H1 (cell line): ENCODE measurements around the gene ADAMTS13. TPM values are rescaled to one million over a fixed set of nuclear protein-coding genes. Genes with fewer than 3 reads are reported as not detected.

Experiments
- CTCF ChIA-PET: fragments of 300-600 bp; sonication (Branson Sonifier 250); formaldehyde crosslinking; loops from one replicate; lab custom pipeline; 2021; ENCODE audit not compliant: partially characterized antibody; lab: Charles Lee
- POLR2A ChIA-PET: fragments of 300-600 bp; sonication (Branson Sonifier 250); formaldehyde crosslinking; loops from one replicate; lab custom pipeline; 2021; ENCODE audit warnings: inconsistent platforms; ENCODE audit not compliant: partially characterized antibody; lab: Charles Lee
- DNase-seq, 2 experiments: peaks; one replicate each; pipeline versions ENCODE4 v3.0.0 to v3.0.0-alpha.2; 2010 to 2022; ENCODE audit warnings: low spot score in 2 of 2, low read depth in 1 of 2, mixed read lengths in 1 of 2
- FAIRE-seq: peaks from 2 replicates; lab custom pipeline; 2011; peaks lifted over from hg19 to GRCh38; lab: Jason Lieb, UNC
- H2AFZ ChIP-seq: 2 replicates; pipeline ENCODE4 v1.8.1; 2012; ENCODE audit warnings: low read length, inconsistent platforms
- H2AK5ac ChIP-seq: 2 replicates; pipeline ENCODE4 v1.6.1; 2013; ENCODE audit warnings: low read depth, low read length
- H2BK120ac ChIP-seq: replicated peaks from 2 replicates; pipeline ENCODE3; 2013; ENCODE audit warnings: low read depth, low read length, inconsistent platforms
- H2BK12ac ChIP-seq: 2 replicates; pipeline ENCODE4 v1.6.1; 2013; ENCODE audit warnings: low read depth, low read length
- H2BK15ac ChIP-seq: 2 replicates; pipeline ENCODE4 v1.6.1; 2013; ENCODE audit warnings: low read length
- H2BK20ac ChIP-seq: 2 replicates; pipeline ENCODE4 v1.6.1; 2013; ENCODE audit warnings: low read length
- H2BK5ac ChIP-seq: 2 replicates; pipeline ENCODE4 v1.6.1; 2013; ENCODE audit warnings: low read depth, low read length
- H3K14ac ChIP-seq: 2 replicates; pipeline ENCODE4 v1.6.1; 2013; ENCODE audit warnings: inconsistent platforms; ENCODE audit not compliant: insufficient read length
- H3K18ac ChIP-seq: 2 replicates; pipeline ENCODE4 v1.6.1; 2013; ENCODE audit warnings: low read length; ENCODE audit errors: extremely low read depth
- H3K23ac ChIP-seq: 2 replicates; pipeline ENCODE4 v1.6.1; 2013; ENCODE audit warnings: inconsistent platforms; ENCODE audit not compliant: insufficient read length
- H3K23me2 ChIP-seq: 2 replicates; pipeline ENCODE4 v1.6.1; 2013; ENCODE audit warnings: low read depth, low read length
- H3K27ac ChIP-seq: 2 replicates; pipeline ENCODE4 v1.6.1; 2011; ENCODE audit warnings: low read depth, low read length, inconsistent platforms
- H3K27me3 ChIP-seq, 4 experiments: replicated peaks in 1 of 4; 1 replicate in 1 of 4; 2 replicates in 3 of 4; pipeline versions ENCODE4 v1.6.1 to v1.8.1; 2011 to 2013; ENCODE audit warnings: low read length in 3 of 4, mild to moderate bottlenecking in 3 of 4, inconsistent platforms in 2 of 4, mixed read lengths in 2 of 4, moderate library complexity in 1 of 4; ENCODE audit not compliant: control insufficient read depth in 3 of 4, insufficient read depth in 3 of 4; ENCODE audit errors: extremely low read depth in 1 of 4
- H3K36me3 ChIP-seq, 4 experiments: 2 replicates each; pipeline versions ENCODE4 v1.6.1 to v1.8.1; 2011 to 2013; ENCODE audit warnings: mild to moderate bottlenecking in 4 of 4, low read length in 3 of 4, moderate library complexity in 2 of 4, control low read depth in 1 of 4, inconsistent platforms in 1 of 4; ENCODE audit not compliant: insufficient read depth in 4 of 4, control insufficient read depth in 2 of 4
- H3K4ac ChIP-seq: replicated peaks from 2 replicates; pipeline ENCODE3; 2013; ENCODE audit warnings: low read length, low read depth, mixed read lengths, inconsistent platforms; ENCODE audit not compliant: insufficient read length
- H3K4me1 ChIP-seq, 4 experiments: replicated peaks in 1 of 4; 1 replicate in 1 of 4; 2 replicates in 3 of 4; pipeline versions ENCODE4 v1.6.1 to v1.8.1; 2011 to 2013; ENCODE audit warnings: low read length in 3 of 4, inconsistent platforms in 2 of 4, mixed read lengths in 1 of 4; ENCODE audit not compliant: insufficient read depth in 4 of 4, control insufficient read depth in 3 of 4
- H3K4me2 ChIP-seq, 2 experiments: 2 replicates each; pipeline versions ENCODE4 v1.6.1 to v1.8.1; 2011 to 2013; ENCODE audit warnings: low read depth in 2 of 2, low read length in 2 of 2, control low read depth in 1 of 2, inconsistent platforms in 1 of 2, mild to moderate bottlenecking in 1 of 2; ENCODE audit not compliant: insufficient read depth in 1 of 2
- H3K4me3 ChIP-seq, 4 experiments: fragments of 200-600, 300-600 bp in 1 of 4; sonication (generic), shearing (Covaris generic), sonication (Bioruptor Twin) in 1 of 4; 2 replicates each; pipeline versions ENCODE4 v1.5.1 to v1.8.1; 2011 to 2016; ENCODE audit warnings: low read length in 4 of 4, low read depth in 3 of 4, control low read depth in 2 of 4, inconsistent platforms in 2 of 4, mild to moderate bottlenecking in 2 of 4, mixed read lengths in 1 of 4, moderate library complexity in 1 of 4; ENCODE audit not compliant: insufficient read depth in 2 of 4; ENCODE audit errors: extremely low read depth in 1 of 4
- H3K56ac ChIP-seq: replicated peaks from 2 replicates; pipeline ENCODE3; 2013; ENCODE audit warnings: low read depth, mild to moderate bottlenecking, mixed read lengths, low read length, inconsistent platforms; ENCODE audit not compliant: insufficient read length
- H3K79me1 ChIP-seq: 2 replicates; pipeline ENCODE4 v1.6.1; 2013; ENCODE audit warnings: low read depth, low read length, control low read depth
- H3K79me2 ChIP-seq, 2 experiments: 2 replicates each; pipeline versions ENCODE4 v1.6.1 to v1.8.1; 2012 to 2013; ENCODE audit warnings: low read length in 2 of 2, mild to moderate bottlenecking in 2 of 2, inconsistent platforms in 1 of 2; ENCODE audit not compliant: insufficient read depth in 2 of 2, control insufficient read depth in 1 of 2
- H3K9ac ChIP-seq, 4 experiments: replicated peaks in 1 of 4; 1 replicate in 1 of 4; 2 replicates in 3 of 4; pipeline versions ENCODE4 v1.6.1 to v1.8.1; 2011 to 2013; ENCODE audit warnings: low read depth in 3 of 4, low read length in 3 of 4, control low read depth in 2 of 4, mild to moderate bottlenecking in 2 of 4, moderate library complexity in 2 of 4, inconsistent platforms in 1 of 4; ENCODE audit errors: extremely low read depth in 1 of 4
- H3K9me3 ChIP-seq, 2 experiments: 2 replicates each; pipeline versions ENCODE4 v1.6.1 to v1.8.1; 2012 to 2013; ENCODE audit warnings: mild to moderate bottlenecking in 2 of 2, moderate library complexity in 2 of 2, control low read depth in 1 of 2, inconsistent platforms in 1 of 2, low read depth in 1 of 2, low read length in 1 of 2, mixed read lengths in 1 of 2; ENCODE audit not compliant: insufficient read depth in 2 of 2
- H4K20me1 ChIP-seq, 2 experiments: replicated peaks in 1 of 2; 2 replicates each; pipeline versions ENCODE3 to v1.8.1; 2011 to 2013; ENCODE audit warnings: inconsistent platforms in 2 of 2, low read length in 2 of 2, mild to moderate bottlenecking in 1 of 2; ENCODE audit not compliant: insufficient read depth in 2 of 2, control insufficient read depth in 1 of 2
- H4K5ac ChIP-seq: 2 replicates; pipeline ENCODE4 v1.6.1; 2013; ENCODE audit warnings: low read length, low read depth, mixed read lengths, inconsistent platforms; ENCODE audit not compliant: insufficient read length
- H4K8ac ChIP-seq: 2 replicates; pipeline ENCODE4 v1.8.0; 2013; ENCODE audit warnings: mild to moderate bottlenecking, moderate library complexity, low read length, inconsistent platforms; ENCODE audit not compliant: insufficient read depth; ENCODE audit errors: extremely low read depth
- H4K91ac ChIP-seq: replicated peaks from 2 replicates; pipeline ENCODE3; 2013; ENCODE audit warnings: low read length, mixed read lengths, inconsistent platforms; ENCODE audit not compliant: insufficient read length
- EZH2 ChIP-seq: fragments of 200-600 bp; sonication (generic); IDR thresholded peaks from 2 replicates; pipeline ENCODE4 v1.7.1; 2012; ENCODE audit warnings: low read depth, mild to moderate bottlenecking, moderate library complexity, low read length, inconsistent platforms; ENCODE audit not compliant: severe bottlenecking
- POLR2AphosphoS5 ChIP-seq: IDR thresholded peaks from 2 replicates; pipeline ENCODE4 v1.6.1; 2011; ENCODE audit warnings: low read depth, low read length
- RNF2 ChIP-seq: fragments of 200-900, 300-1000 bp; sonication (generic); IDR thresholded peaks from 2 replicates; pipeline ENCODE4 v1.7.1; 2016; ENCODE audit warnings: borderline replicate concordance, low read depth, mild to moderate bottlenecking, antibody characterized with exemption, low read length; ENCODE audit not compliant: poor library complexity, severe bottlenecking; ENCODE audit errors: missing control alignments
- WGBS, 2 experiments: shearing (Covaris generic) in 1 of 2; methylation state at CpG; one replicate each; pipeline versions ENCODE4 v1.1.6 to v1.1.7; 2013 to 2015; ENCODE audit warnings: low lambda C conversion rate in 2 of 2, mixed read lengths in 2 of 2, inconsistent platforms in 1 of 2, low coverage in 1 of 2, missing lambda C conversion rate in 1 of 2; ENCODE audit not compliant: insufficient replicate concordance in 2 of 2, insufficient coverage in 1 of 2, insufficient read length in 1 of 2; ENCODE audit errors: extremely low coverage in 1 of 2, missing lambda C conversion rate in 1 of 2; 5-methylcytosine and 5-hydroxymethylcytosine counted together
- polyA plus RNA-seq, 7 experiments: library from polyadenylated mRNA; depleted of rRNA in 3 of 7; stranded (reverse) in 5 of 7; unstranded in 2 of 7; fragments of >200 nt in 5 of 7; fragments of 200-250 nt in 2 of 7; gene quantifications; 1 replicate in 5 of 7; 2 replicates in 1 of 7; 4 replicates in 1 of 7; pipeline versions ENCODE4 v1.2.1 to v1.2.3, GENCODE V29; 2011 to 2013; ENCODE audit warnings: missing spikeins in 2 of 7, mixed read lengths in 2 of 7
- total RNA-seq: library from RNA; stranded (reverse); fragmentation: NEBNext Ultra II Directional; extraction: Animal tissue kit (Norgen Biotek cat#: 25700); gene quantifications from 2 replicates; pipeline ENCODE4 v1.2.1, GENCODE V29; 2021

Gene ADAMTS13
- total and polyA plus RNA-seq, 2 of the 8 experiments (the other 6 are each of a cell fraction or from before 2014, with no cell fraction given) = 4.4 to 5.8 TPM

- Histone ChIP-seq H2BK20ac (no peak overlapping the region), H3K9me3 (no peaks in the 10 kb centered on the region), H3K23ac (no peak overlapping the region), H2BK5ac (no peak overlapping the region), H3K23me2 (no peaks in the 10 kb centered on the region), H3K4me2 (no peak overlapping the region), H4K20me1 (peaks cover 1 to 22% of the 10 kb centered on the region in 2 experiments), H4K8ac (peak overlapping the region; percentile 77), H3K4ac (no peak overlapping the region), H3K9ac (no peak overlapping the region), H3K27ac (no peak overlapping the region), H2AK5ac (no peak overlapping the region), H3K18ac (no peak overlapping the region), H2BK15ac (no peak overlapping the region), H3K36me3 (peaks cover 0 to 10% (median 0%) of the 10 kb centered on the region in 4 experiments; a peak in 2 of 8 replicates), H3K14ac (no peak overlapping the region), H4K5ac (no peak overlapping the region), H3K79me1 (no peaks in the 10 kb centered on the region; the same call in 1 of the 2 replicates), H3K56ac (no peak overlapping the region), H3K4me1 (no peaks in the 10 kb centered on the region; a peak in 2 of 7 replicates), H3K27me3 (no peaks in the 10 kb centered on the region), H2AFZ (no peak overlapping the region), H3K79me2 (no peaks in the 10 kb centered on the region), H4K91ac (no peak overlapping the region), H2BK120ac (no peak overlapping the region), H3K4me3 (no peak overlapping the region), H2BK12ac (no peak overlapping the region)
- POLR2A ChIA-PET = interaction anchor here (0.7 to 3.5 kb wide), 14 partner anchors 8 to 123 kb away, joined by 3 to 19 read pairs (median 4); partner anchors contain the start of genes CACFD1, MED22, RPL7A and SLC2A6
- DNase-seq (no peak), FAIRE-seq (no peak)
- WGBS, 2 experiments = 90% methylated on average over 5 of the region's 6 CpGs; no CpG with 5 or more reads in 1 of the 2 experiments
- CTCF ChIA-PET = interaction anchor here (0.7 to 2.4 kb wide), 10 partner anchors 8 to 112 kb away, joined by 3 to 17 read pairs (median 4); partner anchors contain the start of gene SLC2A6
- TF ChIP-seq RNF2 = no peak
- TF ChIP-seq POLR2AphosphoS5 = 0 out of 2 replicates have a peak, but pooled peaks have one; percentile 18
- no peak for TF ChIP-seq EZH2
Measured at GRCh38 chr9:133468777-133469421, 46.7 kb downstream of the ADAMTS13 start.
